M059J (cell line): Measurements from ENCODE around the gene PBXIP1. TPM values are rescaled to one million over a fixed set of nuclear protein-coding genes. Genes with fewer than 3 reads are reported as not detected.

ENCODE experiments used
- DNase-seq: peaks from one replicate; pipeline ENCODE4 v3.0.0-alpha.2; 2012; ENCODE audit warnings: low read depth
- total RNA-seq: library from RNA; depleted of rRNA; stranded (reverse); fragments of >200 nt; shearing (Covaris generic); gene quantifications from 2 replicates; pipeline ENCODE4 v1.2.3, GENCODE V29; 2014; rRNA removed

PBXIP1 gene, protein sequence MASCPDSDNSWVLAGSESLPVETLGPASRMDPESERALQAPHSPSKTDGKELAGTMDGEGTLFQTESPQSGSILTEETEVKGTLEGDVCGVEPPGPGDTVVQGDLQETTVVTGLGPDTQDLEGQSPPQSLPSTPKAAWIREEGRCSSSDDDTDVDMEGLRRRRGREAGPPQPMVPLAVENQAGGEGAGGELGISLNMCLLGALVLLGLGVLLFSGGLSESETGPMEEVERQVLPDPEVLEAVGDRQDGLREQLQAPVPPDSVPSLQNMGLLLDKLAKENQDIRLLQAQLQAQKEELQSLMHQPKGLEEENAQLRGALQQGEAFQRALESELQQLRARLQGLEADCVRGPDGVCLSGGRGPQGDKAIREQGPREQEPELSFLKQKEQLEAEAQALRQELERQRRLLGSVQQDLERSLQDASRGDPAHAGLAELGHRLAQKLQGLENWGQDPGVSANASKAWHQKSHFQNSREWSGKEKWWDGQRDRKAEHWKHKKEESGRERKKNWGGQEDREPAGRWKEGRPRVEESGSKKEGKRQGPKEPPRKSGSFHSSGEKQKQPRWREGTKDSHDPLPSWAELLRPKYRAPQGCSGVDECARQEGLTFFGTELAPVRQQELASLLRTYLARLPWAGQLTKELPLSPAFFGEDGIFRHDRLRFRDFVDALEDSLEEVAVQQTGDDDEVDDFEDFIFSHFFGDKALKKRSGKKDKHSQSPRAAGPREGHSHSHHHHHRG
- 66.7 and 97.9 TPM in 2 replicates for total RNA-seq

DNA sequence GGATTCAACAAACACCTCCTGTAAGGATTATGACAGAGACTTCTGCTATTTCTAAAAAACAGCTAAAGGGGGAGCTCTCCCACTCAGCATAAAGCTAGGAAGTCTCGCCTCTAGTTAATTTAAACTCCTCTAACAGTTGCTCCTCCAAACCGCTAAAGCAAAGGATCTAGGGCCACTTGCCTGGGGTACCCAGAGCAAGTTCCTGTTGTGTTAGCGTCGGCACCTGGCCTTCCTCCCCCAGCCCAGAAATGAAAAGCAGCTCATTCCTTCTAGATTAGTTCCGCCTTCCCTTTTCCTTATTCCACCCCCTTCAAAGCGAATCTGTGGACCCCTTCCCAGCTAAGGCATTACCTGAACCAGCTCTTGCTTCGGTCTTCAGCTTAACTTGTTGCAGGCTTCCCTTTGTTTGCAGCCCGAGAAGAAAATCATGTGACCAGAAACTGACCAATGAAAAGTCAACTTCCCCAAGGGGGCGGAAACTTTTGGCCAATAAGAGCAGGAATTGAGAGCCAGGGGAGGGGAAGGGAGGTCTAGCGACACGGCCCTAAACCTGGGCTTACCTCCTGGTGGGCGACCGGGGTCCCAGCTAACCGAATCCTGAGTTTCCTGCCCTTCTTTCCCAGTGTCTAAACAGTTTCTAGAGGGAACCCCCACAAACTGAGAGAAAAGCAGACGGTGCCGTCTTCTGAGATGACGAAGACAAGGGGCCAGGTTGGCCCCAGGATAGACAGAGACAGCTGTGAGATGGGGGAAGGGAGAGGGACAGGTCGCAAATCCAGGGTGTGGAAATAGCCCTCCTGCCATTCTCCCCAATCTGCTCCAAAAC, at the start of gene PBXIP1:
Gene PBXIP1 (minus strand): TSS at position 382 of the 826 bp plus-strand sequence. CDS start 2,378 bp downstream, outside the sequence.
- peak; percentile 94 for DNase-seq

DNA sequence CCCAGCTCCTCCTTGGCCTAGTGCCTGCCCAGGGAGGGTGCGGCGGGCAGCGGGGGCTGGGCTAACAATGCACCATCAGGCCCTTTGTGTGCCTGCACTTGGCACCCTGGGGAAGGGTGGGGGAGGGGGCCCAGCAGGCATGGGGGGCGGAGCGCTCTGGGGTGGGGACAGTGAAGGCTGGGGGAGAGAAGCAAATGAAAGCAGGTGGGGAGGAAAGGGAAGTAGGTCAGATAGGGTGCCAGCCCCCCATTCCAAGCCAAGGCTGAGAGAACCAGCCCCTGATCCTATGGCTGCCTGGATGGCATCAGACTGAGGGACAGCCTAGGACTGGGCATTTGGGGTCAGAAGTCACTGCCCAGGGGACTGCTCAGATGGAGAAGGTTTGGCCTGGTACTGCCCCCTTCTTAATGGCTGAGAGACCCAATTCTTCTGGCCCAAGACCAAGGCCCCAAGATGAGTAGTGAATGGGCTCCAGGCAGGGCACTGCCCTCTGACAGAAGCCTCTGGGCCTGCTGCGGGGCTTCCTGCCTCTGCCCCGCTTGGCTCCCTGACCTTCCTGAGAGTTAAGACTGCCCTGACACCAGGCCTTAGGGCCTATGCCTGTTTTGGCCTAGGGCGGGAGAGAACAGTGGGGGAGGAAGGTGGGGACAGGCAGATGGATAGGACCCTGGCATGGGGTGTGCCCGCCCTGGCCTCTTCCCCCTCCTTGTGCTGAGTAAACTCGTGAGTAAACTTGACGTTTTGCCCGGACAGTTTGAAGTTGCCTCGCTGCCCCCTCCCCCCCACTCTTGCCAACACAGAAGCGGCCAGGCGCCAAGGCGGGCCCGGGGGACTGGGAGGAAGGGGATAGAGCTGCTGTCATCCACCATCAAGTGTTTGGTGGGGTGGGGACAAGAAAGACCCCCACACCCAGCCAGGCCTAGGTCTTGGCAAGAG, 49.4 kb upstream of the PBXIP1 start:
- DNase-seq = peak; percentile 84

DNA sequence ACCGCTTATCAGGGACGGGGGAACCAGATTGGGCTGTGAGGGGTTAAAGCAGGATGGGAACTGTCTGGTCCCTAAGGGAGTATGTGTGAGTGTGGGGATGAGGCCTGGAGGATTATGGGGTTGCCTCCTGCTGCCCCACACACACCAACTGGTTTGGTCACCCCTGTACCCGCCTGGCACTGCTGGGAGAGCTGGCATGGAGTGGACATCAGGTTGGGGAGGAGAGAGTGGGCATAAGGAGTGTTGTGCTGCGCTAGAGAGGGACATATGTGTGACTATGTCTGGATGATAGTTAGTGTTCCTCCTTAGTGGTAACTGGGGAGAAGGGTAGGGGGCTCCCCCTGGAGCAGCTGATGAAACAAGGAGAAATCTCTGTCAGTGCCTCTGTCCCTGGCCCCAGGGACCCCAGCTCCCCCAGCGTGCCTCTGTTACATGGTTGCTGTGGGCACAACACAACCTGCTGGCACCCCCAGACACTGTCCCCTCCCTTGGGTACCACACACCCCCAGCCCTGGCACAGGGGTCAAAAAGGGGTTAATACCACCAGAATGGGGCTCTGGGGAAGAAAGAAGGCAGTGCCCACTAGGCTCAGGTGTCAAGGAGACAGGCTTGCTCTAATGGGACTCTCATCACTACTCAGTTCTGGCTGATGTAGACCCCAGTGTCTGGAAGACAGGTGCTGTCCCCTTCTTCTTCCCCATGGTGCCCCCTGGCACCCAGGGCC, 48.6 kb upstream of the PBXIP1 start:
- peak; percentile 35 for DNase-seq

DNA sequence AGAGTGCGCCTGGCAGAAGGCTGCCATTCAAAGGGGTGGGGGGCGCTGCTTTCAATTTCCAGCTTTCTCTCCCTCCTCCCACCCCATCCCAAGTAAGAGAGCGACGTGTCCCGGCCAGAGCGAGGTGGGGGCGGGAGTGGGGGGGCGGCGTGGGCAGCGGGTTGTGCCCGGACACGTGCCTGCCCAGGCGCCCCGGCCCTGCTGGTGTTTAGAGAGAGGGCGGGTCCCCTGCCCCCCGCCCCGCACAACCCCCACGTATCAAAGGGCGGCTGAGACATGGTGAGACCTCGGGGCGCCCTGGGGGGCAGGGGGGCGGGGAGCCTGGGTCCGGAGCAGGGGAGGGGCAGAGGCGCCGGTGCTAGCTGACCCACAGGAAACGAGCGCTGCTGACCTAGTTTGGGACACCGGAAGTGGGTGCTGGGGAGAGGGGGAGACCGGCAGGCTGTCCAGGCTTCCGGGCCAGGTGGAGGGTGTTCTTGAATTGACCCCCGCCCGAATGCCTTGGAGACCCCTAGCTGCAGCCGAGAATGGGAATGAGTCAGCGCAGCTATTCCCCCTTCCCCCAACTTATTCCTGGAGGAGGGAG, 48.0 kb upstream of the PBXIP1 start:
- peak; percentile 80 for DNase-seq

DNA sequence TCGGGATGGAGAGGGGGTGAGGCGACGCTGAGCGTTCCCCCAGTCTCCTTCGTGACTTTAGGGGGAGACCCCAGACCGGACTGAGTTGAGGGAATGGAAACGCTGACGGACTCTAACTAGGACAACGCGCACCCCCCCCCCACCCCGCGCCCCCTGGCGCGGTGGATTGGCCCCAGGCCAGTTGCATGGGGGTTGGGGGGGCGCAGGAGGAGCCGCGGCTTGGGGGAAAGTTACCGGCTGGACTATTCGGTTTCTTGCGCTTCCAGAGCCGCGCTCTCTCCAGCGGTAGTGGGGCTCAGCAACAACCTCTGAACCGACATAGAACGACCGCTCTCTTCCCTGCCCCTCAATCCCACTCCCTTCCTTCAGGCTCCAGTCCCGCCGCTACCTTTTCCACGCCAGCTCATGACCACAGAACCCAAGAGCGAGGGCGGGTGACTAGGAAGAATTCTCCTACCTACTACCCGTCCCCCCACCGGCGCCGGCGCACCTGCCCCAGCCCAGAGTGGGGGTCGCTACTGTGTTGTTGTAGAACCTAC, 47.4 kb upstream of the PBXIP1 start:
- peak; percentile 63 for DNase-seq

DNA sequence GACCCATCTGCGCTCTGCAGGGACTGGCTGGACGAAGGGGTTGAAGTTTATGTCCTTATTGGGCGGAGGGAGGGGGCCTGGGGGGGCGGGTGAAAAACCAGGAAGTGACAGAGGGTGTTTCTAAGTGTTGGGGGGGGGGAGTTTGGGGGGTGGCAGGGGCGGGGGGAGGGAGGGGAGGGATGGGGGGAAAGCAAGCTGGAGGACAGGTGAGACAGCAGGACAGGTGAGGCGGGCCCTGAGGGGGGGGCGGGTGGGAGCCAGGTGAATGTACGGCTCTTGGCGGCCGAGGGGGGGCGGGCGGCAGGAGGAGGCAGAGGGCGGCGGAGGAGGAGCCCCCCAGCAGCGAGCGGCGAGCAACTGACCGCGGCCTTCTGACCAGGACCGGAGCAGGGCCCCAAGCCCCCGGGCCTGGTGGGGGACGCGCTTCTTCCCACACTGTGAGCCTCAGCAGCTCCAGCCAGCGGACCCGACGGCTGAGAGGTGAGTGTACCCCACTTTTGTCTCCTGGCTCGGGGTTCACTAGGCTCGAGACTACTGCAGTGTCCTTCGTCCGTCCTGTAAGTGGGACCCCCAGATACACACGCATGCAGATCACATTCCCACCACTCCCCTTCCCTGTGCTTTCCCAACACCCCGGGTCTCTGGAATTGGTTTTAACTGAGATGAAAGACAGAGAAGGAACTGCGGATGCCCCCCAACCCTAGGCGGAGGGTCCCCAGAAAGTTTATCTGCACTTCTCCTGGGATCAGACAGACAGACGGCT, 46.7 kb upstream of the PBXIP1 start, which contains the start of gene ZBTB7B:
Gene ZBTB7B (plus strand): TSS at position 339 of the 763 bp plus-strand sequence. CDS start 11,859 bp downstream, outside the sequence.
- DNase-seq = peak; percentile 56

DNA sequence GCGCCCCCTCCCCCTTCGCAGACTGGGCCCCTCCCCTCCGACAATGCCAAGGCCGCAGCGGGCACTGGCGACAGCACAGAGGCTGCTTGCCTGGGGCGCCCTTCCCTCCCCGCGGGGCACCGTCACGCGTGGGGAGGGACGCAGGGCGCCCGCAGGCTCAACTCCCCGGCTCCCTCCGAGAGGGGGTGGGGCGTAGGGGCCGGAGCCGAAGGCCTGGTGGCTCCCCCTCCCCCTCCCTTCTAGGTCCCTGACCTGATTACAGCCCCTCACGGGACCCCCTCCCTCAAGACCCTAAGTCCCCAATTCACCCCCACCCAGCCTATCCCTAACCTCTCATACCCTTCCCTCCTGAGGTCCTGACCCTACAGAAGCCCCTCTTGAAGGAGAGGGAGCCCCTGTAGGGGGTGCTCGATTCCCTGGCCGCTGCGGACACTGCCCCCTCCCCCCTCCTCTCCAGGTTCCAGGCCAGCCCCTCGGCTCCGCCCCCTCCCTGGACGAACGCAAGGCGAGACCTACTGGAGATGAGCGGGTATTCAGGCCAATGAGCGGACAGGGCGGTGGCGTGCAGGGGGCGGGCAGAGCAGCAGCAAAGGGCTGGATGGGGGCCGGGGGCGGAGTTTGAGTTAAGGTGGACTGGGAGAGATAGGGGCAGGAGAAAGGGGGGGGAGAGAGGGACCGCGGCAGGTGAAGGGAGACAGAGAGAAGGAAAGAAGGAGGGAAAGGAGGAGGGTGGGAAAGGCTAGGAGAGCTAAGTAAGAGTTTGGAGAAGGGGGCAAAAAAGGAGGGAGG, 46.0 kb upstream of the PBXIP1 start:
- peak; percentile 99 for DNase-seq

DNA sequence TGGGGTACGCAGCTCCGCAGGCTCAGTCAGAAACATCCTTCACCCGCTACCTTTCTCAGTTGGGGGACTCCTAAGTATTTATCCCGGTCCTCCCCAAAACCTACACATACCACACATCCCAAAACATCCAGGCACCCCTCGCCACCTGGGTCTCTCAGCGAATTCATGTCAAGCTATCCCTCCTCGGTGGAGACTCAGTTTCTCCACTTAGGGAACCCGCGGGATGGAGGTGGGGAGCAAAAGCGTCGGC, 45.5 kb upstream of the PBXIP1 start:
- DNase-seq = no peak

DNA sequence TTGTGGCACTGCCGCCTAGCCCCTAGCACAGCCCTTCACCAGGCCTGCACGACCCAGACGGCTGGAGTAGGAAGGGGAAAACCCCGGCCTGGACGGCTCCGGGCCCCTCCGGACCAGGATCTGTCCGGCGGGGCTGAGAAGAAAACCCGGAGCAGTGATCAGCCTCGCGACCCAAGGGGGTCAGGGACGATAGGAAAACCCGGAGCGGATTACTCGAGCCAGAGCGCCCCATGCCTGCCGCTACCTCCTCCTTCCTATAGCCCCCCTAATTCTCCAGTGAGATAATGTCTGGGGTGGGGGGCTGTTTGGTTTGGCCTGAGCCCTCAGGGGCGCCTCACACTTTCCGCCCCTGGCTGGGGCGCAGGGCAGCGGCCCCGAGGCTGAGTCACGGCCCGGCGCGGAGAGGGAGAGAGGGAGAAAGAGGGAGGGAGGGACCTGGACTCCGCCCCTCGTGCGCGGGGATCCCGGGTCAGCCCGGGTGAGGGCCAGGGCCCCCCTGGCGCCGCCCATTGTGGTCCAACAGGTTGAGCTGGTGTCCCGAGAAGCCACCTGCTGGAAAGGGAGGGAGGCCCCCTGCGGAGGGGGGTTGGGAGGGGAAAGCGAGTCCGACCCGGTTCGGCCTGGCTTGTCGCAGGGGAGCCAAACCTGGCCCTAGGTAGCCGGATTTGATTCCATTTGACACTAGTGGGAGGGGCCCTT, 45.0 kb upstream of the PBXIP1 start:
- peak; percentile 91 for DNase-seq

DNA sequence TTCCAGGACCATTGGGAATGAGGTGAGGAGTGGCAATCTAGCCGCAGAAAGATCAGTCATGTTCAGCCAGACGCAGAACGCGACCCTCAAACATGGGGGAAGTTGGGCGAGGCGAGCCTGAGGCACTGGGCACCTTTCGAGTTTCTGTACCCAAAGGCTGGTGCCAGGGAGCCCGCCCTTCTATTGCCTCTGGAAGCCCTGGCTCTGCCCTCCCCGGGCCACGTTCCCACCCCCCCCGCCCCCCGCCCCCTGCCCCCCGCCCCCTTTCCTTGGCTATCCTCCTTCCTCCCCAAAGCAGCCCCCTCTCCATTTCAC, 44.5 kb upstream of the PBXIP1 start:
- no peak for DNase-seq

DNA sequence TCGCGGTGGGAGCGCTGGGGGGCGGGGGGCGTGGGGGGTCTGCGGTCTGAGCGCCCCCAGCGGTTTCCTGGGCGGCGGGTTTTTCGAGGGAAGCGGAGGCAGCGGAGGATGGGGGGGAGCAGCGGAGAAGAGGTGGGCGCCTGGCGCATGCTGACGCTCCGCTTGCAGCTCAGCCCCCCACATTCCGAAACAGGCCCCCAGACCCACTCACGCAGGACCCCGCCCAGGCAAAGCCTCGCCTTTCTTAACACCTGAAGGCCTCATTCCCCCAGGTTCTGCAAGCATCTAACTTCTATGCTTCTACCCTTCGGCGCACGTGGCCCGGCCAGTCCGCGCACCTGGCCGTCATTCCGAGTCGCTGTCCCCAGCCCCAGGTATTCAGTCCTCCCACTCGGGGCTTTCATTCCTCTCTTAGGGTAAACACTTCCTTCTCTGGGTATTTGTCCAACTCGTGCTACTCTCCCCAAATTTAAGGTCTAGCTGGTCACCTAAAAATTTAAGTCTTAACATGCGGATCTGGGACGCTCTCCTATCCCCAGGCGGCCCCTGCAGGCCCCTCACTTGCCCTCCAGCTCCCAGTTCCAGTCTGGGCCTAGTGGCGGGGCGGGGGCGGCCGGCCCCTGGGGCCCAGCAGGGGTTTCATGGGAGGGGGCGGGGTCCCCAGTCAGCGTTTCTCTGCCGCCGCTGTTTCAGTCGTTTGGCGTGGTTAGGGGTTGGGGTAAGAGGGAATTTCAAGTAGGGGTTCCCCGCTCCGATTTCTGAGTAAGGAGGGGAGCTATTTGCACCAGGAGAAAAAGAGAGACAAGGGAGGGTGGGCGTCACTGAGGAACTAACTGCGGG, 43.9 kb upstream of the PBXIP1 start:
- no peak for DNase-seq

DNA sequence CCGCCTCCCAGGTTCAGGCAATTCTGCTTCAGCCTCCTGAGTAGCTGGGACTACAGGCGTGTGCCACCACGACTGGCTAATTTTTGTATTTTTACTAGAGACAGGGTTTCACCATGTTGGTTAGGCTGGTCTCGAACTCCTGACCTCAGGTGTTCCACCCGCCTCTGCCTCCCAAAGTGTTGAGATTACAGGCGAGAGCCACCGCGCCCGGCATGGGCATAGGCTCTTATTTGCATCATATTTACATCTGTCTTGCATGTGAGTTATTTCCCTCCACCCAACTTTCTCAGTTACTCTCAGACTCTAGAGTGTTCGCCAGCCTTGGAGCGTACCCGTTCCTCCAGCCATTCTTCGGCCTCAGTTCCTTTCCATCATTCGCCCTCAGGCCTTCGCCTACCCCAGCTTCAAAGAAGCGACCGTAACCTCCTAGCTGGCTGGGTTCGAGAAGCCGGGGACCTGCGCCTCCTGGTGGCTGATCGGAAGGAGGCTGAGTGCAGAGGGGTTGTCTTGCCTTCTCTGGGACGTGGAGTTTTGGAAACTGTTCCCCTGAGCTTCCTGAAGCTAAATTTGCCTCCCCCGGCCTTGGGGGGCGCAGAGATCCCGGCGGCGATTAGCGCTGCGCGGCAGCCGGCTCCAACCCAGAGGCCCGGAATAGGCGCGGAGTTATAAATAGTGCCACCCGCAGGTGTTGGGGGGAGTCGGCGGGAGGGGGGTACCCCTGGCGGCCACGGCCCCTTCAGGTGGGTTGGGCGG, 43.1 kb upstream of the PBXIP1 start:
- no peak for DNase-seq

DNA sequence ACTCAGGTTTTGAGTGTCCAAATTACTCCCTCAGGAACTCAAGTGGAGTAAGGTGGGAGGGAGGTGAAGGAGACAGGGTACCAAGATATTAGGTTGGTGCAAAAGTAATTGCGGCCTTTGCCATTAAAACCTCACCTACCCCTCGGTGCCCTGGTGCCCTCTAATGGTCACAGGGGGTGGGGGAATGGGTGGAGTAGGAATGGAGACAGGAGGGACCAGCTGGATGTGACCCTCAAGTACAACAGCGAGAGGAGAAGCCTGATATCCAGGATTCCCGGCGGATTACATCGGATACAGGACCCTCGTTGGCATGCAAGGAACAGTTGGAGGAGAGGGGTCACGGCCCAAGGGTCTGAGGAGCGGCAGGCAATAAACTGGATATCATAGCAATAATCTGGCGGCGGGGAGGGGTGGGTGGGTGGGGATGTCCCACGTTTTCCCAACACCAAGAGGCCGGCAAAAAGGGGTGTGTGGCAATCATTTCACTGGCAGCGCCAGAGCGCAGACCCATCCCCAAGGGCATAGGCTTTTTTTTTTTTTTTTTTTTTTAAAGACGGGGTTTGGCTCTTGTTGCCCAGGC, 42.4 kb upstream of the PBXIP1 start:
- DNase-seq = no peak

DNA sequence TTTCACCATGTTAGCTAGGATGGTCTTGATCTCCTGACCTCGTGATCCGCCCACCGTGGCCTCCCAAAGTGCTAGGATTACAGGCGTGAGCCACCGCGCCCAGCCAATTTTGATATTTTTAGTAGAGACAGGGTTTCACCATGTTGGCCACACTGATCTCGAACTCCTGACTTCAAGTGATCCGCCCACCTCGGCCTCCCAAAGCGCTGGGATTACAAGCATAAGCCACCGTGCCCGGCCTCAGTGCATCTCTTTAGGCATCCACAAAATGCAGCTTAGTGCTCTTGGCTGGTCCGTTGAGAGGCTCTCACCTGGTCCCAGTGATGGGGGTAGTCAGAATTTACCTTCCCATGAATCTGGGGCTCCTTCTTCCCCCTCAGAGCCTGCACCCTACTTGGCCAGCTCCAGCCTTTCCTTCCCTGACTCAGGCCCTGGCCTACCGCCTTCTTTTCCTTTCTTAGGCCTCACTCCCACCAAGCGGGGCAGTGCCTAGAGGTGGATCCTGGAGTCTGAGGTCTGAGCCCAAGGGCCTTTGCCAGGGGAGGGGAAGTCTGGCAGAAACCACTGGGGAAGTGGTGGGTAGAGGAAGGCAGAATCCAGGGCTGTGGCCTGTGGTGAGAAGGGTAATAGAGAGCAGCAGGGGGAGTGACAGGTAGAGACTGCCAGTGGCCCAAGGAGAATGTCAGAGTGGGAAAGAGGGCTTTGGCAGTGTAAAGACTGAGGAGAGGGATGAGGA, 41.2 kb upstream of the PBXIP1 start:
- no peak for DNase-seq
